ENCODE measurements around the gene ROR1. TPM values are rescaled to one million over a fixed set of nuclear protein-coding genes. Genes with fewer than 3 reads are reported as not detected.

Gene ROR1
- total and polyA plus RNA-seq, 2 of the 13 experiments (the other 11 are each of a cell fraction or from before 2014, with no cell fraction given), result 0.58 to 2.3 TPM

DNA sequence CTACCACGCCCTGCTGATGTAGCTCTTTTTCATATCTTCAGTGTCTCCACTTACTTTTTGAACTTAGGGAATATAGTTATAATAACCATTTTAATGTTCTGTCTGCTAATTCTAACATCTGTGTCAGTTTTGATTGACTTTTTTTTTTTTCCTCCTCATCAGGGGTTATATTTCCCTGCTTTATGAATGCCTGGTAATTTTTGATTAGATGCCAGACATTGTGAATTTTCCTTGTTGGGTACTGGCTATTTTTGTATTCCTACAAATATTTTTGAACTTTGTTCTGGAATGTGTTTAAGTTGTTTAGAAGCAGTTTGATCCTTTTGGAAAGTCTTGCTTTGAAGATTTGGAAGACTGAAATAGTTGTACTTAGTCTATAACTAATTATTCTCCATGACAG is 82.1 kb downstream of the ROR1 start:
- H3K4me3 ChIP-seq (replicated peaks in 1 of 3; ENCODE audit: insufficient read depth in 1 of 3, low read depth in 2 of 3, low read length in 3 of 3), result no peak overlapping the region
- TF ChIP-seq SCMH1 (CRISPR knock-in tag; IDR thresholded peaks at IDR 0.05; ENCODE audit: borderline replicate concordance) (no peak), PRPF4 (IDR thresholded peaks at IDR 0.05; ENCODE audit: low read depth, low read length, poor library complexity, severe bottlenecking) (no peak), ZNF660 (CRISPR knock-in tag; IDR thresholded peaks at IDR 0.05; ENCODE audit: borderline replicate concordance, low read depth) (no peak), REPIN1 (CRISPR knock-in tag; IDR thresholded peaks at IDR 0.05; ENCODE audit: borderline replicate concordance, low read depth) (no peak), ZNF317 (CRISPR knock-in tag; IDR thresholded peaks at IDR 0.05) (no peak), REST (IDR thresholded peaks at IDR 0.05; ENCODE audit: borderline replicate concordance in 1 of 2, low read depth in 1 of 2, low read length in 2 of 2) (no peak), ELF3 (CRISPR knock-in tag; IDR thresholded peaks at IDR 0.05) (no peak)
- TF ChIP-seq, protein P1, sequence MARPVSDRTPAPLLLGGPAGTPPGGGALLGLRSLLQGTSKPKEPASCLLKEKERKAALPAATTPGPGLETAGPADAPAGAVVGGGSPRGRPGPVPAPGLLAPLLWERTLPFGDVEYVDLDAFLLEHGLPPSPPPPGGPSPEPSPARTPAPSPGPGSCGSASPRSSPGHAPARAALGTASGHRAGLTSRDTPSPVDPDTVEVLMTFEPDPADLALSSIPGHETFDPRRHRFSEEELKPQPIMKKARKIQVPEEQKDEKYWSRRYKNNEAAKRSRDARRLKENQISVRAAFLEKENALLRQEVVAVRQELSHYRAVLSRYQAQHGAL (CRISPR knock-in tag; IDR thresholded peaks at IDR 0.05; ENCODE audit: not compliant biosample characterization), result no peak
- TF ChIP-seq, protein P2, sequence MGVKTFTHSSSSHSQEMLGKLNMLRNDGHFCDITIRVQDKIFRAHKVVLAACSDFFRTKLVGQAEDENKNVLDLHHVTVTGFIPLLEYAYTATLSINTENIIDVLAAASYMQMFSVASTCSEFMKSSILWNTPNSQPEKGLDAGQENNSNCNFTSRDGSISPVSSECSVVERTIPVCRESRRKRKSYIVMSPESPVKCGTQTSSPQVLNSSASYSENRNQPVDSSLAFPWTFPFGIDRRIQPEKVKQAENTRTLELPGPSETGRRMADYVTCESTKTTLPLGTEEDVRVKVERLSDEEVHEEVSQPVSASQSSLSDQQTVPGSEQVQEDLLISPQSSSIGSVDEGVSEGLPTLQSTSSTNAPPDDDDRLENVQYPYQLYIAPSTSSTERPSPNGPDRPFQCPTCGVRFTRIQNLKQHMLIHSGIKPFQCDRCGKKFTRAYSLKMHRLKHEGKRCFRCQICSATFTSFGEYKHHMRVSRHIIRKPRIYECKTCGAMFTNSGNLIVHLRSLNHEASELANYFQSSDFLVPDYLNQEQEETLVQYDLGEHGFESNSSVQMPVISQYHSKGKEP (CRISPR knock-in tag; IDR thresholded peaks at IDR 0.05), result no peak
- TF ChIP-seq, protein P3, sequence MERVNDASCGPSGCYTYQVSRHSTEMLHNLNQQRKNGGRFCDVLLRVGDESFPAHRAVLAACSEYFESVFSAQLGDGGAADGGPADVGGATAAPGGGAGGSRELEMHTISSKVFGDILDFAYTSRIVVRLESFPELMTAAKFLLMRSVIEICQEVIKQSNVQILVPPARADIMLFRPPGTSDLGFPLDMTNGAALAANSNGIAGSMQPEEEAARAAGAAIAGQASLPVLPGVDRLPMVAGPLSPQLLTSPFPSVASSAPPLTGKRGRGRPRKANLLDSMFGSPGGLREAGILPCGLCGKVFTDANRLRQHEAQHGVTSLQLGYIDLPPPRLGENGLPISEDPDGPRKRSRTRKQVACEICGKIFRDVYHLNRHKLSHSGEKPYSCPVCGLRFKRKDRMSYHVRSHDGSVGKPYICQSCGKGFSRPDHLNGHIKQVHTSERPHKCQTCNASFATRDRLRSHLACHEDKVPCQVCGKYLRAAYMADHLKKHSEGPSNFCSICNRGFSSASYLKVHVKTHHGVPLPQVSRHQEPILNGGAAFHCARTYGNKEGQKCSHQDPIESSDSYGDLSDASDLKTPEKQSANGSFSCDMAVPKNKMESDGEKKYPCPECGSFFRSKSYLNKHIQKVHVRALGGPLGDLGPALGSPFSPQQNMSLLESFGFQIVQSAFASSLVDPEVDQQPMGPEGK (CRISPR knock-in tag; IDR thresholded peaks at IDR 0.05), result no peak
- TF ChIP-seq, protein P4, sequence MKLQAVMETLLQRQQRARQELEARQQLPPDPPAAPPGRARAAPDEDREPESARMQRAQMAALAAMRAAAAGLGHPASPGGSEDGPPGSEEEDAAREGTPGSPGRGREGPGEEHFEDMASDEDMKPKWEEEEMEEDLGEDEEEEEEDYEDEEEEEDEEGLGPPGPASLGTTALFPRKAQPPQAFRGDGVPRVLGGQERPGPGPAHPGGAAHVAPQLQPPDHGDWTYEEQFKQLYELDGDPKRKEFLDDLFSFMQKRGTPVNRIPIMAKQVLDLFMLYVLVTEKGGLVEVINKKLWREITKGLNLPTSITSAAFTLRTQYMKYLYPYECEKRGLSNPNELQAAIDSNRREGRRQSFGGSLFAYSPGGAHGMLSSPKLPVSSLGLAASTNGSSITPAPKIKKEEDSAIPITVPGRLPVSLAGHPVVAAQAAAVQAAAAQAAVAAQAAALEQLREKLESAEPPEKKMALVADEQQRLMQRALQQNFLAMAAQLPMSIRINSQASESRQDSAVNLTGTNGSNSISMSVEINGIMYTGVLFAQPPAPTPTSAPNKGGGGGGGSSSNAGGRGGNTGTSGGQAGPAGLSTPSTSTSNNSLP (IDR thresholded peaks at IDR 0.05; ENCODE audit: low read depth, low read length), result no peak

More for the DNA sequence above, 82.1 kb downstream of the ROR1 start:
- no TSS peak for BruUV-seq (replicated peaks)
- no peak overlapping the region for H2AFZ ChIP-seq (ENCODE audit: low read length)
- no peaks in the 10 kb centered on the region for H3K36me3 ChIP-seq (replicated peaks in 1 of 2; ENCODE audit: control insufficient read depth in 1 of 2, insufficient read depth in 2 of 2, low read length in 2 of 2)
- H3K27me3 ChIP-seq (ENCODE audit: control insufficient read depth in 1 of 2, insufficient read depth in 2 of 2, low read length in 2 of 2), result no peaks in the 10 kb centered on the region
- no peaks in the 10 kb centered on the region for H3K79me2 ChIP-seq (ENCODE audit: insufficient read depth, low read length)
- H3K4me1 ChIP-seq (ENCODE audit: insufficient read depth, low read length), result no peaks in the 10 kb centered on the region
- no peak overlapping the region for H3K27ac ChIP-seq (ENCODE audit: extremely low read length, insufficient read depth, low read length)
- intact Hi-C loops (cut with micrococcal nuclease; ENCODE audit: unreplicated experiment), result no loop called here
- no peaks in the 10 kb centered on the region for H4K20me1 ChIP-seq (ENCODE audit: insufficient read depth, low read length)
- 39% methylated on average over 1 of the region's 1 CpG for WGBS (ENCODE audit: low lambda C conversion rate)
- H3K9ac ChIP-seq (ENCODE audit: insufficient read depth, low read depth, low read length), result no peak overlapping the region
- DNase-seq (ENCODE audit: low spot score), result no peak
- in situ Hi-C loops (cut with HindIII; ENCODE audit: extremely low pct_ligation_motif_present, low pct_unique_long_range_greater_than_20kb), result no loop called here
- H3K9me3 ChIP-seq (ENCODE audit: low read length), result no peaks in the 10 kb centered on the region
- ChIA-PET CTCF (ENCODE audit: low intra/inter-chr PET ratio, low total read pairs) (no interaction called here), POLR2A (no interaction called here)
- ATAC-seq, result no peak
- no peak overlapping the region for H3K4me2 ChIP-seq (ENCODE audit: low read depth, low read length)
- FAIRE-seq, result no peak

Data from HepG2 (cell line).